Measurements from ENCODE around the gene EGR1. TPM values are rescaled to one million over a fixed set of nuclear protein-coding genes. Genes with fewer than 3 reads are reported as not detected.
A peak's percentile ranks its signal among the peaks of the same experiment; 100 is the strongest.

The EGR1 gene
- total RNA-seq, 1 experiment from 2014 or later = 84.0 TPM

GRCh38 chr5:138435943-138436342, 29.3 kb upstream of the EGR1 start:
- BruUV-seq (replicated peaks) = no TSS peak
- Mint-ChIP-seq H3K9me3 (ENCODE audit: unreplicated experiment) (no peaks in the 10 kb centered on the region), H3K27ac (ENCODE audit: unreplicated experiment) (no peak overlapping the region), H3K4me1 (ENCODE audit: low read depth, unreplicated experiment) (no peaks in the 10 kb centered on the region), H3K27me3 (ENCODE audit: insufficient read depth, unreplicated experiment) (no peaks in the 10 kb centered on the region), H3K4me3 (ENCODE audit: unreplicated experiment) (no peak overlapping the region), H3K36me3 (ENCODE audit: insufficient read depth, unreplicated experiment) (peaks cover 56% of the 10 kb centered on the region)
- no peak overlapping the region for H3K4me3 ChIP-seq (ENCODE audit: low read depth, low read length)
- no peaks in the 10 kb centered on the region for H3K9me3 ChIP-seq
- intact Hi-C loops (cut with micrococcal nuclease; ENCODE audit: unreplicated experiment) = no loop called here
- no peaks in the 10 kb centered on the region for H3K36me3 ChIP-seq (ENCODE audit: control insufficient read depth, insufficient read depth, low read length)
- no peaks in the 10 kb centered on the region for H3K27me3 ChIP-seq (replicated peaks; ENCODE audit: control insufficient read depth, insufficient read depth, low read length)
- TF ChIP-seq, protein P1, sequence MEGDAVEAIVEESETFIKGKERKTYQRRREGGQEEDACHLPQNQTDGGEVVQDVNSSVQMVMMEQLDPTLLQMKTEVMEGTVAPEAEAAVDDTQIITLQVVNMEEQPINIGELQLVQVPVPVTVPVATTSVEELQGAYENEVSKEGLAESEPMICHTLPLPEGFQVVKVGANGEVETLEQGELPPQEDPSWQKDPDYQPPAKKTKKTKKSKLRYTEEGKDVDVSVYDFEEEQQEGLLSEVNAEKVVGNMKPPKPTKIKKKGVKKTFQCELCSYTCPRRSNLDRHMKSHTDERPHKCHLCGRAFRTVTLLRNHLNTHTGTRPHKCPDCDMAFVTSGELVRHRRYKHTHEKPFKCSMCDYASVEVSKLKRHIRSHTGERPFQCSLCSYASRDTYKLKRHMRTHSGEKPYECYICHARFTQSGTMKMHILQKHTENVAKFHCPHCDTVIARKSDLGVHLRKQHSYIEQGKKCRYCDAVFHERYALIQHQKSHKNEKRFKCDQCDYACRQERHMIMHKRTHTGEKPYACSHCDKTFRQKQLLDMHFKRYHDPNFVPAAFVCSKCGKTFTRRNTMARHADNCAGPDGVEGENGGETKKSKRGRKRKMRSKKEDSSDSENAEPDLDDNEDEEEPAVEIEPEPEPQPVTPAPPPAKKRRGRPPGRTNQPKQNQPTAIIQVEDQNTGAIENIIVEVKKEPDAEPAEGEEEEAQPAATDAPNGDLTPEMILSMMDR (IDR thresholded peaks at IDR 0.05; ENCODE audit: insufficient read depth in 1 of 2, low read depth in 1 of 2, low read length in 1 of 2, severe bottlenecking in 1 of 2, unreplicated experiment in 1 of 2) = no peak
- POLR2A ChIA-PET = no interaction called here
- no peak for DNase-seq
- CTCF ChIA-PET = no interaction called here
- H3K4me1 ChIP-seq = peaks cover 4% of the 10 kb centered on the region; the same call in 1 of the 2 replicates

DNA sequence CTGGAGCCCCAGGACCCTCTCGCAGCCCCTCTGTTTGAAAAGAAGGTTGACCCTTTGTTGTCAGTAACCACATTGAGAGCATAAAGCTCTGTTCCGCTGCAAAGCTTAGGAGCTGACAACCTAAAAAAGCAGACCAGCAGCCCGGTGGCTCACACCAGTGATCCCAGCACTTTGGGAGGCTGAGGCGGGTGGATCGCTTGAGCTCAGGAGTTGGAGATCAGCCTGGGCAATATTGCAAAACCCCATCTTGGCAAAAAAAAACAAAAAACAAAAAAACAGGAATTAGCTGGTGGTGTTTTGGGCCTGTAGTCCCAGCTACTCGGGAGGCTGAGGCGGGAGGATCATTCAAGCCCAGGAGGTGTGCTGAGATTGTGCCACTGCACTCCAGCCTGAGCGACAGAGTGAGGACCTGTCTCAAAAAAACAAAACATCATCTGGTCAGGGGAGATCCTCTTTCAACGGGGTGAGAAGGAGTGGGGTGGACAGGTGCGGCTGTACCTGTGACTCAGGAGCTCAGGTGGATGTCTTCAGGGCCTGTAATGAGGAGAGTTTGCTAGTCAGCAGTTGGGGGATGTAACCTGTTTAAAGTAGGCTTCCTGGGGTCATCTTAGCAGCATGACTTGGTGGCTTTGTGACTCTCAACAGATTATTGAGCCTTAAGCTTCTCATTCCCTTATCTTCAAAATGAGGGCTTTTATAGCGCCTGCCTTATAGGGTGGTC, 27.1 kb upstream of the EGR1 start:
- intact Hi-C loops (cut with micrococcal nuclease; ENCODE audit: unreplicated experiment) = no loop called here
- peaks cover 4% of the 10 kb centered on the region; the same call in 1 of the 2 replicates for H3K4me1 ChIP-seq
- no peaks in the 10 kb centered on the region for H3K36me3 ChIP-seq (ENCODE audit: control insufficient read depth, insufficient read depth, low read length)
- Mint-ChIP-seq H3K36me3 (ENCODE audit: insufficient read depth, unreplicated experiment) (peaks cover 34% of the 10 kb centered on the region), H3K27me3 (ENCODE audit: insufficient read depth, unreplicated experiment) (no peaks in the 10 kb centered on the region), H3K9me3 (ENCODE audit: unreplicated experiment) (no peaks in the 10 kb centered on the region), H3K4me3 (ENCODE audit: unreplicated experiment) (peak overlapping the region; percentile 78), H3K27ac (ENCODE audit: unreplicated experiment) (peak overlapping the region; percentile 51), H3K4me1 (ENCODE audit: low read depth, unreplicated experiment) (no peaks in the 10 kb centered on the region)
- ChIA-PET POLR2A (interaction anchor here (0.5 kb wide), 1 partner anchor 25 kb away, joined by 3 read pairs; no protein-coding TSS in a partner anchor), CTCF (interaction anchor here (1.3 to 2.1 kb wide), 3 partner anchors 11 to 85 kb away, joined by 4 to 12 read pairs (median 7); no protein-coding TSS in a partner anchor)
- TF ChIP-seq, protein P1 (IDR thresholded peaks at IDR 0.05; ENCODE audit: insufficient read depth in 1 of 2, low read depth in 1 of 2, low read length in 1 of 2, severe bottlenecking in 1 of 2, unreplicated experiment in 1 of 2) = no peak
- DNase-seq = no peak
- BruUV-seq (replicated peaks) = no TSS peak
- no peaks in the 10 kb centered on the region for H3K27me3 ChIP-seq (replicated peaks; ENCODE audit: control insufficient read depth, insufficient read depth, low read length)
- no peaks in the 10 kb centered on the region for H3K9me3 ChIP-seq
- peak overlapping the region; percentile 56 for H3K4me3 ChIP-seq (ENCODE audit: low read depth, low read length)

- ChIA-PET POLR2A (no interaction called here), CTCF (interaction anchor here (1.3 to 2.1 kb wide), 3 partner anchors 10 to 86 kb away, joined by 4 to 12 read pairs (median 7); no protein-coding TSS in a partner anchor)
- Histone ChIP-seq H3K36me3 (ENCODE audit: control insufficient read depth, insufficient read depth, low read length) (no peaks in the 10 kb centered on the region), H3K9me3 (no peaks in the 10 kb centered on the region), H3K4me3 (ENCODE audit: low read depth, low read length) (peak within 1 kb of the TSS; percentile 56), H3K27me3 (replicated peaks; ENCODE audit: control insufficient read depth, insufficient read depth, low read length) (no peaks in the 10 kb centered on the region), H3K4me1 (peaks cover 4% of the 10 kb centered on the region; the same call in 1 of the 2 replicates)
- H3K27me3 Mint-ChIP-seq (ENCODE audit: insufficient read depth, unreplicated experiment) = no peaks in the 10 kb centered on the region
- no peaks in the 10 kb centered on the region for H3K9me3 Mint-ChIP-seq (ENCODE audit: unreplicated experiment)
- no TSS peak for BruUV-seq (replicated peaks)
- peak; percentile 43 to 73 for DNase-seq
- peak within 1 kb of the TSS; percentile 51 for H3K27ac Mint-ChIP-seq (ENCODE audit: unreplicated experiment)
- TF ChIP-seq, protein P1 (IDR thresholded peaks at IDR 0.05; ENCODE audit: insufficient read depth in 1 of 2, low read depth in 1 of 2, low read length in 1 of 2, severe bottlenecking in 1 of 2, unreplicated experiment in 1 of 2) = no peak
- peaks cover 26% of the 10 kb centered on the region for H3K36me3 Mint-ChIP-seq (ENCODE audit: insufficient read depth, unreplicated experiment)
- H3K4me1 Mint-ChIP-seq (ENCODE audit: low read depth, unreplicated experiment) = no peaks in the 10 kb centered on the region
- intact Hi-C loops (cut with micrococcal nuclease; ENCODE audit: unreplicated experiment) = no loop called here
- H3K4me3 Mint-ChIP-seq (ENCODE audit: unreplicated experiment) = peak within 1 kb of the TSS; percentile 78
These were observed 26.4 kb upstream of the EGR1 start, which contains the start of gene REEP2 for GRCh38 chr5:138438724-138439476. TSS of gene REEP2 (plus strand) at chr5:138439057. CDS start at chr5:138439209, 152 bp downstream.

Data from Caco-2 (cell line).